HEK293 (cell line): ENCODE results near the gene ANKRD65.
A peak's percentile ranks its signal among the peaks of the same experiment; 100 is the strongest.

Source experiments
- CTCF ChIA-PET: fragments of 350-600 bp; formaldehyde crosslinking; extraction: SDS; loops from one replicate; lab custom pipeline; 2021; ENCODE audit warnings: antibody characterized with exemption; lab: Yijun Ruan, JAX
- POLR2A ChIA-PET: fragments of 300-600 bp; formaldehyde crosslinking; extraction: SDS; loops from one replicate; lab custom pipeline; 2020; ENCODE audit warnings: antibody characterized with exemption, inconsistent platforms; lab: Yijun Ruan, JAX
- H3K27ac ChIP-seq: fragments of 200-500 bp; sonication (Bioruptor generic); 2 replicates; pipeline ENCODE4 v1.5.1; 2014; ENCODE audit warnings: low read depth, low read length, control low read depth, inconsistent platforms; ENCODE audit errors: extremely low read depth
- H3K36me3 ChIP-seq, 2 experiments: fragments of 200-500 bp in 1 of 2; sonication (Bioruptor generic) in 1 of 2; 1 replicate in 1 of 2; 2 replicates in 1 of 2; pipeline ENCODE4 v1.5.1; 2014 to 2017; ENCODE audit warnings: inconsistent platforms in 2 of 2, low read length in 2 of 2; ENCODE audit not compliant: control insufficient read depth in 2 of 2, insufficient read depth in 1 of 2
- H3K4me1 ChIP-seq: fragments of 200-500 bp; sonication (Bioruptor generic); 2 replicates; pipeline ENCODE4 v1.5.1; 2014; ENCODE audit warnings: mild to moderate bottlenecking, low read length, inconsistent platforms; ENCODE audit not compliant: control insufficient read depth, insufficient read depth
- H3K4me3 ChIP-seq: 2 replicates; pipeline ENCODE4 v1.5.1; 2011; ENCODE audit warnings: low read depth, mild to moderate bottlenecking, control low read depth, low read length, moderate library complexity
- H3K9me3 ChIP-seq: fragments of 200-500 bp; sonication (Bioruptor generic); 2 replicates; pipeline ENCODE4 v1.5.1; 2014; ENCODE audit warnings: low read depth, low read length, inconsistent platforms; ENCODE audit not compliant: control insufficient read depth, insufficient read depth
- BCL11B ChIP-seq: fragments of 450-650 bp; formaldehyde crosslinking; IDR thresholded peaks from 2 replicates; pipeline ENCODE4 v1.5.1; 2016; ENCODE audit warnings: low read depth, missing biosample characterization, missing genetic modification characterization
- GFI1B ChIP-seq: fragments of 450-650 bp; formaldehyde crosslinking; IDR thresholded peaks from 2 replicates; pipeline ENCODE4 v1.5.1; 2016; ENCODE audit warnings: missing biosample characterization, missing genetic modification characterization
- GLIS1 ChIP-seq: fragments of 450-650 bp; formaldehyde crosslinking; IDR thresholded peaks from 2 replicates; pipeline ENCODE4 v1.5.1; 2016; ENCODE audit warnings: missing biosample characterization, missing genetic modification characterization
- KLF9 ChIP-seq: fragments of 450-650 bp; formaldehyde crosslinking; IDR thresholded peaks from 2 replicates; pipeline ENCODE4 v1.5.1; 2016; ENCODE audit warnings: missing biosample characterization, missing genetic modification characterization, low read depth
- ZBTB10 ChIP-seq: fragments of 450-650 bp; formaldehyde crosslinking; IDR thresholded peaks from 2 replicates; pipeline ENCODE4 v1.5.1; 2016; ENCODE audit warnings: missing biosample characterization, missing genetic modification characterization
- ZBTB21 ChIP-seq: fragments of 450-650 bp; formaldehyde crosslinking; IDR thresholded peaks from 2 replicates; pipeline ENCODE4 v1.5.1; 2017; ENCODE audit warnings: missing biosample characterization, missing genetic modification characterization
- ZNF132 ChIP-seq: fragments of 450-650 bp; formaldehyde crosslinking; IDR thresholded peaks from 2 replicates; pipeline ENCODE4 v1.5.1; 2017; ENCODE audit warnings: missing biosample characterization, missing genetic modification characterization, borderline replicate concordance
- ZNF133 ChIP-seq: fragments of 450-650 bp; formaldehyde crosslinking; IDR thresholded peaks from 2 replicates; pipeline ENCODE4 v1.5.1; 2016; ENCODE audit warnings: missing biosample characterization, missing genetic modification characterization
- ZNF184 ChIP-seq: fragments of 450-650 bp; IDR thresholded peaks from 2 replicates; pipeline ENCODE4 v1.5.1; 2018; ENCODE audit warnings: missing biosample characterization, mild to moderate bottlenecking, missing genetic modification characterization
- ZNF19 ChIP-seq: fragments of 450-650 bp; formaldehyde crosslinking; IDR thresholded peaks from 2 replicates; pipeline ENCODE4; 2016; ENCODE audit warnings: missing biosample characterization, missing genetic modification characterization, low read depth
- ZNF335 ChIP-seq: fragments of 450-650 bp; formaldehyde crosslinking; conservative IDR thresholded peaks from 2 replicates; pipeline ENCODE4 v1.5.1; 2016; ENCODE audit warnings: missing biosample characterization, missing genetic modification characterization
- ZNF366 ChIP-seq: fragments of 450-650 bp; formaldehyde crosslinking; conservative IDR thresholded peaks from 2 replicates; pipeline ENCODE4 v1.5.1; 2016; ENCODE audit warnings: missing biosample characterization, missing genetic modification characterization
- ZNF391 ChIP-seq: fragments of 450-650 bp; formaldehyde crosslinking; IDR thresholded peaks from 2 replicates; pipeline ENCODE4 v1.5.1; 2016; ENCODE audit warnings: low read depth, missing biosample characterization, missing genetic modification characterization, borderline replicate concordance
- ZNF404 ChIP-seq: fragments of 450-650 bp; formaldehyde crosslinking; IDR thresholded peaks from 2 replicates; pipeline ENCODE4 v1.5.1; 2017; ENCODE audit warnings: missing biosample characterization, missing genetic modification characterization
- ZNF558 ChIP-seq: fragments of 450-650 bp; formaldehyde crosslinking; IDR thresholded peaks from 2 replicates; pipeline ENCODE4 v1.5.1; 2016; ENCODE audit warnings: missing biosample characterization, missing genetic modification characterization
- ZNF624 ChIP-seq: fragments of 450-650 bp; formaldehyde crosslinking; IDR thresholded peaks from 2 replicates; pipeline ENCODE4 v1.5.1; 2017; ENCODE audit warnings: missing biosample characterization, missing genetic modification characterization
- ZNF843 ChIP-seq: fragments of 450-650 bp; formaldehyde crosslinking; IDR thresholded peaks from 2 replicates; pipeline ENCODE4 v1.5.1; 2016; ENCODE audit warnings: missing biosample characterization, missing genetic modification characterization
- TF ChIP-seq, protein P1 (sequence below): fragments of 450-650 bp; formaldehyde crosslinking; IDR thresholded peaks from 2 replicates; pipeline ENCODE4 v1.5.1; 2016; ENCODE audit warnings: missing biosample characterization, missing genetic modification characterization
- TF ChIP-seq, protein P2 (sequence below): fragments of 450-650 bp; formaldehyde crosslinking; conservative IDR thresholded peaks from 2 replicates; pipeline ENCODE4 v1.5.1; 2016; ENCODE audit warnings: low read depth, missing biosample characterization, missing genetic modification characterization

ANKRD65 gene

GRCh38 chr1:1422465-1423244 is 1.6 kb upstream of the ANKRD65 start:
- CTCF ChIA-PET = interaction anchor here (0.7 kb wide), 1 partner anchor 50 kb away, joined by 3 read pairs; no protein-coding TSS in a partner anchor
- Histone ChIP-seq H3K36me3 (no peaks in the 10 kb centered on the region), H3K9me3 (no peaks in the 10 kb centered on the region), H3K4me1 (no peaks in the 10 kb centered on the region), H3K4me3 (no peak overlapping the region), H3K27ac (no peak overlapping the region)
- POLR2A ChIA-PET = no interaction called here
- TF ChIP-seq ZBTB21 (tag by site-specific recombination) (no peak), ZNF366 (tag by site-specific recombination) (no peak), KLF9 (tag by site-specific recombination) (peak; percentile 37; the same call in 1 of the 2 replicates), ZNF843 (tag by site-specific recombination) (no peak), ZNF335 (0 out of 2 replicates have a peak, but pooled peaks have one; percentile 13), ZNF132 (no peak)

DNA sequence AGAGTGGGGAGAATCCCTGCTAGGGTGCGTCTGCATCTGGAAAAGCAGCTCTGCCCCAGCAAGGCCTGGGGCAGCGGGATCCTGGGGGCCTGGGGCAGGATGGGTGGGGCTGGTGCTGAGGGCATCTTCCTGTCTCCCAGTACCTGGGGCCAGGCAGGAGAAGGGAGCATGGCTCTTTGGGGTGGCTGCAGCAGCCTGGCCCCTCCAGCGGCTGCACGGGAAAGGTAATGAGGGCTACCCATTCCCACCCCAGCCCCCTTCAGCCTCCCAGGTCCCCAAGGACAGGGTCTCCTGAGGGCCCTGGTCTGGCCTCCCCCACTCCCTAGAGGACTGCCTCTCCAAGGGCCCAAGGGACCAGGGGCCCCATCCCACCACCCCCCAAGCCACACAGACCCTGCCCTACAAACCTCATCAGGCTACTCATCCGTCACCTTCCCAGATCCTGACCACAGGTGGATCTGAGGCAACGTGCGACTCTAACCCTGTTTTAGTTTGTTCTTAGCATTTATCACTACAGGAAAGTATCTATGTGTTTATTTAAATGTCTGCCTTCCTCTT is 910 bp upstream of the ANKRD65 start:
- CTCF ChIA-PET = interaction anchor here (0.7 kb wide), 1 partner anchor 50 kb away, joined by 3 read pairs; no protein-coding TSS in a partner anchor
- POLR2A ChIA-PET = interaction anchor here (0.6 kb wide), 1 partner anchor 22 kb away, joined by 4 read pairs; no protein-coding TSS in a partner anchor

More for the DNA sequence above, 910 bp upstream of the ANKRD65 start:
- Histone ChIP-seq H3K4me3 (no peak overlapping the region), H3K4me1 (no peaks in the 10 kb centered on the region), H3K27ac (no peak overlapping the region), H3K9me3 (no peaks in the 10 kb centered on the region), H3K36me3 (no peaks in the 10 kb centered on the region)
- TF ChIP-seq ZNF404 = no peak
- TF ChIP-seq GFI1B (tag by site-specific recombination) = no peak
- TF ChIP-seq GLIS1 = no peak
- no peak for TF ChIP-seq ZNF184 (tag by site-specific recombination)
- TF ChIP-seq BCL11B = no peak
- no peak for TF ChIP-seq ZBTB21 (tag by site-specific recombination)
- no peak for TF ChIP-seq ZNF624 (tag by site-specific recombination)
- TF ChIP-seq ZNF19 = no peak
- no peak for TF ChIP-seq ZNF391 (tag by site-specific recombination)
- TF ChIP-seq, protein P1, sequence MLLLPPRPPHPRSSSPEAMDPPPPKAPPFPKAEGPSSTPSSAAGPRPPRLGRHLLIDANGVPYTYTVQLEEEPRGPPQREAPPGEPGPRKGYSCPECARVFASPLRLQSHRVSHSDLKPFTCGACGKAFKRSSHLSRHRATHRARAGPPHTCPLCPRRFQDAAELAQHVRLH = no peak
- TF ChIP-seq ZNF133 (tag by site-specific recombination) = no peak
- TF ChIP-seq, protein P2, sequence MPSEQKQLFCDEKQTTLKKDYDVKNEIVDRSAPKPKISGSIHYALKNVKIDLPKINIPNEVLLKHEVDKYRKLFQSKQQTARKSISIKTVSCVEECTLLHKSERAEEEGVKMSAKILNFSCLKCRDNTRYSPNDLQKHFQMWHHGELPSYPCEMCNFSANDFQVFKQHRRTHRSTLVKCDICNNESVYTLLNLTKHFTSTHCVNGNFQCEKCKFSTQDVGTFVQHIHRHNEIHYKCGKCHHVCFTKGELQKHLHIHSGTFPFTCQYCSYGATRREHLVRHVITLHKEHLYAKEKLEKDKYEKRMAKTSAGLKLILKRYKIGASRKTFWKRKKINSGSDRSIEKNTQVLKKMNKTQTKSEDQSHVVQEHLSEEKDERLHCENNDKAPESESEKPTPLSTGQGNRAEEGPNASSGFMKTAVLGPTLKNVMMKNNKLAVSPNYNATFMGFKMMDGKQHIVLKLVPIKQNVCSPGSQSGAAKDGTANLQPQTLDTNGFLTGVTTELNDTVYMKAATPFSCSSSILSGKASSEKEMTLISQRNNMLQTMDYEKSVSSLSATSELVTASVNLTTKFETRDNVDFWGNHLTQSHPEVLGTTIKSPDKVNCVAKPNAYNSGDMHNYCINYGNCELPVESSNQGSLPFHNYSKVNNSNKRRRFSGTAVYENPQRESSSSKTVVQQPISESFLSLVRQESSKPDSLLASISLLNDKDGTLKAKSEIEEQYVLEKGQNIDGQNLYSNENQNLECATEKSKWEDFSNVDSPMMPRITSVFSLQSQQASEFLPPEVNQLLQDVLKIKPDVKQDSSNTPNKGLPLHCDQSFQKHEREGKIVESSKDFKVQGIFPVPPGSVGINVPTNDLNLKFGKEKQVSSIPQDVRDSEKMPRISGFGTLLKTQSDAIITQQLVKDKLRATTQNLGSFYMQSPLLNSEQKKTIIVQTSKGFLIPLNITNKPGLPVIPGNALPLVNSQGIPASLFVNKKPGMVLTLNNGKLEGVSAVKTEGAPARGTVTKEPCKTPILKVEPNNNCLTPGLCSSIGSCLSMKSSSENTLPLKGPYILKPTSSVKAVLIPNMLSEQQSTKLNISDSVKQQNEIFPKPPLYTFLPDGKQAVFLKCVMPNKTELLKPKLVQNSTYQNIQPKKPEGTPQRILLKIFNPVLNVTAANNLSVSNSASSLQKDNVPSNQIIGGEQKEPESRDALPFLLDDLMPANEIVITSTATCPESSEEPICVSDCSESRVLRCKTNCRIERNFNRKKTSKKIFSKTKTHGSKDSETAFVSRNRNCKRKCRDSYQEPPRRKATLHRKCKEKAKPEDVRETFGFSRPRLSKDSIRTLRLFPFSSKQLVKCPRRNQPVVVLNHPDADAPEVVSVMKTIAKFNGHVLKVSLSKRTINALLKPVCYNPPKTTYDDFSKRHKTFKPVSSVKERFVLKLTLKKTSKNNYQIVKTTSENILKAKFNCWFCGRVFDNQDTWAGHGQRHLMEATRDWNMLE = no peak
- TF ChIP-seq ZBTB10 (tag by site-specific recombination) = no peak
- TF ChIP-seq ZNF558 (tag by site-specific recombination) = no peak
